Epithelial cell of proximal tubule (primary cell): ENCODE data around the gene CPN1. TPM values are rescaled to one million over a fixed set of nuclear protein-coding genes. Genes with fewer than 3 reads are reported as not detected.

Experiments used
- DNase-seq: peaks from one replicate; pipeline ENCODE4 v3.0.0-alpha.2; 2011; ENCODE audit warnings: low read depth
- H3K4me3 ChIP-seq: 2 replicates; pipeline ENCODE4 v1.5.1; 2011; ENCODE audit warnings: low read depth, mild to moderate bottlenecking, low read length
- CTCF ChIP-seq: conservative IDR thresholded peaks from 2 replicates; pipeline ENCODE4 v1.5.1; 2012; ENCODE audit warnings: low read depth, mild to moderate bottlenecking, low read length
- total RNA-seq: library from RNA; depleted of rRNA; stranded (reverse); fragments of >200 nt; gene quantifications from 2 replicates; pipeline ENCODE4 v1.2.3, GENCODE V29; 2015

CPN1 gene
- total RNA-seq, 1 donor from 2014 or later: not detected

GRCh38 chr10:99996671-99997648, 84.7 kb downstream of the CPN1 start:
- no peak overlapping the region for H3K4me3 ChIP-seq
- TF ChIP-seq CTCF: no peak
- DNase-seq: no peak

GRCh38 chr10:99995713-99996112, 86.0 kb downstream of the CPN1 start:
- no peak for TF ChIP-seq CTCF
- DNase-seq: no peak
- H3K4me3 ChIP-seq: no peak overlapping the region

GRCh38 chr10:99995269-99995668, 86.4 kb downstream of the CPN1 start:
- DNase-seq: no peak
- no peak for TF ChIP-seq CTCF
- H3K4me3 ChIP-seq: no peak overlapping the region

GRCh38 chr10:99994801-99995200, 86.9 kb downstream of the CPN1 start:
- DNase-seq: no peak
- no peak for TF ChIP-seq CTCF
- no peak overlapping the region for H3K4me3 ChIP-seq

GRCh38 chr10:99993701-99994689, 87.7 kb downstream of the CPN1 start:
- TF ChIP-seq CTCF: no peak
- H3K4me3 ChIP-seq: no peak overlapping the region
- no peak for DNase-seq

Other genes starting within 250 kb of the CPN1 start
- gene DNMBP, start 71.9 kb downstream of the CPN1 start, total RNA-seq: 17.2 and 20.5 TPM in 2 replicates
- gene ERLIN1, start 104.2 kb upstream of the CPN1 start, total RNA-seq: 17.2 and 25.0 TPM in 2 replicates
- gene CHUK, start 147.7 kb upstream of the CPN1 start, total RNA-seq: 15.9 and 23.9 TPM in 2 replicates
- 27.7 and 43.6 TPM in 2 replicates for gene CWF19L1, start 185.8 kb upstream of the CPN1 start, total RNA-seq
- gene BLOC1S2, start 204.8 kb upstream of the CPN1 start, total RNA-seq: 34.7 and 38.4 TPM in 2 replicates
- not detected in 2 replicates for gene PKD2L1, start 248.4 kb upstream of the CPN1 start, total RNA-seq